GM19239 (cell line): ENCODE data around the gene PRSS57.

Experiments used
- DNase-seq: peaks from one replicate; pipeline ENCODE4 v3.0.0; 2011; ENCODE audit warnings: low spot score; ENCODE audit not compliant: insufficient read length
- FAIRE-seq: peaks from 2 replicates; lab custom pipeline; 2011; peaks lifted over from hg19 to GRCh38; lab: Jason Lieb, UNC

PRSS57 gene

DNA sequence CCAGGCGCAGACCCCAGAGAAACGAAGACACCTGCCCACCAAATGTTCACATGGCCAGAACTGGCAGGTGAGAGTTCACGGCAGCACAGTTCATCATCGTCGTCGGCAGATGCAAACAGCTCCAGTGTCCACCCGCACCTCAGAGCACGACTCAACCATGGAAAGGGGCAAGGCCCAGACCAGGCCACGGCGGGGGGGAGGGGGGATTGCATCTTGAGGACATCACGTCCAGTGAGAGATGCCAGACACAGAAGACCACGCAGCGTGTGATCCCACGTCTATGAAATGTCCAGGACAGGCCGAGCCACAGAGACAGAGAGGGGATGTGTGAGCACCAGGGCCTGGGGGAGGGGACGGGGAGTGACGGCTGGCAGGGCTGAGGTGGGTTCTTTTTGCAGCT, 39.6 kb downstream of the PRSS57 start:
- DNase-seq, result no peak
- FAIRE-seq, result no peak

DNA sequence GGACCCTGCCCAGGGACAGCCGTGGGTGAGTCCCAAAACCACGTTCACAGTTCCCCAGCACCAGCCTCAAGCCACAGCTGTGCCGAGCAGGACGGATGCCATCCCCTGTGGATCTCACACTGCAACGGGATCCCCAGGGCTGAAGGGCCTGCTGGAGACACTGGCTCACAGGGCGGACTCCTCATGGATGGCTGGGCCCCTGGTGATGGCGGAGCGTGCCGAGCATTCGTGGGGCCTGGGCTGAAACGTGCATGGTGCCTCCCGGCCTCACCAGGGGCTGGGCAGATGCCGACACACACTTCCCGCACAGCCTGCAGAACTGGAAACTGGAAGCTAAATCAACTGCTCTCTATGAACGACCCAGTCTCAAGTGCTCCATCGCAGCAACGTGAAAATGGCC, 41.8 kb downstream of the PRSS57 start:
- FAIRE-seq (no peak), DNase-seq (no peak)

GRCh38 chr19:652467-653389, 42.5 kb downstream of the PRSS57 start:
- DNase-seq (no peak), FAIRE-seq (no peak)

- FAIRE-seq (no peak), DNase-seq (no peak)
Measured at GRCh38 chr19:651991-652390, 43.3 kb downstream of the PRSS57 start.

DNA sequence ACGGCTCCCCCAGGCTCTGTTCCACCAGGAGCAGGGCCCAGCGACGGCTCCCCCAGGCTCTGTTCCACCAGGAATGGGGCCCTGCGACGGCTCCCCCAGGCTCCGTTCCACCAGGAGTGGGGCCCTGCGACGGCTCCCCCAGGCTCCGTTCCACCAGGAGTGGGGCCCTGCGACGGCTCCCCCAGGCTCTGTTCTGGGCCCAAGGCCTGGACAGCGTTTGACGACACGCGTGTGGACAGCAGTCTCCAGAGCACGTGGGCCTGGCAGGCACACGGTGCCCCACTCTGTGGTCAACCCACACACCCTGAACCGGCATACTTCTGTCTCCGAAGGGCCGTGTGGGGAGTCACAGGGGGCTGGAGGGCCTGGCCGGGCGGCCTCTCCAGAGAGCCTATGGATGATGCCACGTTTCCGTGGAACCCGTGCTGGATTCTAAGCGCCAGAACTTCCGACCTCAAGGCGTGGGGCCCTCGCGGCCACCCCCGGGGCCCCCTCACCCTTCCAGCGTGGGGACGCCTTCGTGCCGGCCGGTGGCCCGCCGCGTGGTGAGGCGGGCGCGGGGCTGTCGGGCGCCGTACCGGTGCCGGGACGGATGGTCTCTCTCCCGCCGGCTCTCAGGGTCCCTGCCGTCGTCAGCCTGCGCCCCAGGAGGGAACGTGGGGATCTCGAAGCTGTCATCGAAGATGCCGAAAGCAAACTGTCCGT, 44.0 kb downstream of the PRSS57 start:
- DNase-seq (no peak), FAIRE-seq (no peak)

DNA sequence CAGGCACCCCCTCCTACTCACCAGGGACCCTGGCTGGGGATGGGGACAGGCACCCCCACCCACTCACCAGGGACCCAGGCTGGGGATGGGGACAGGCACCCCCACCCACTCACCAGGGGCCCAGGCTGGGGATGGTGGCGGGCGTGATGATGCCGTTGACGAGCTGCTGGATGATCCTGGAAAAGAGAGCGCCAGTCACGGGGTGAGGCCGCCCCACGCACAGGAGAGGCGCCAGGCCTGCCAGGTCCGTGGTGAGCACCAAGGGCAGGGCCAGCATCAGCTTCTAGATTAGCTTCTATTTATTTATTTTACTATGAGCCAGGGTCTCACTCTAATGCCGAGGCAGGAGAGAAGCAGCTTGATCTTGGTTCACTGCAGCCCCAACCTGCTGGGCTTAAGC, 45.1 kb downstream of the PRSS57 start:
- FAIRE-seq (no peak), DNase-seq (no peak)

DNA sequence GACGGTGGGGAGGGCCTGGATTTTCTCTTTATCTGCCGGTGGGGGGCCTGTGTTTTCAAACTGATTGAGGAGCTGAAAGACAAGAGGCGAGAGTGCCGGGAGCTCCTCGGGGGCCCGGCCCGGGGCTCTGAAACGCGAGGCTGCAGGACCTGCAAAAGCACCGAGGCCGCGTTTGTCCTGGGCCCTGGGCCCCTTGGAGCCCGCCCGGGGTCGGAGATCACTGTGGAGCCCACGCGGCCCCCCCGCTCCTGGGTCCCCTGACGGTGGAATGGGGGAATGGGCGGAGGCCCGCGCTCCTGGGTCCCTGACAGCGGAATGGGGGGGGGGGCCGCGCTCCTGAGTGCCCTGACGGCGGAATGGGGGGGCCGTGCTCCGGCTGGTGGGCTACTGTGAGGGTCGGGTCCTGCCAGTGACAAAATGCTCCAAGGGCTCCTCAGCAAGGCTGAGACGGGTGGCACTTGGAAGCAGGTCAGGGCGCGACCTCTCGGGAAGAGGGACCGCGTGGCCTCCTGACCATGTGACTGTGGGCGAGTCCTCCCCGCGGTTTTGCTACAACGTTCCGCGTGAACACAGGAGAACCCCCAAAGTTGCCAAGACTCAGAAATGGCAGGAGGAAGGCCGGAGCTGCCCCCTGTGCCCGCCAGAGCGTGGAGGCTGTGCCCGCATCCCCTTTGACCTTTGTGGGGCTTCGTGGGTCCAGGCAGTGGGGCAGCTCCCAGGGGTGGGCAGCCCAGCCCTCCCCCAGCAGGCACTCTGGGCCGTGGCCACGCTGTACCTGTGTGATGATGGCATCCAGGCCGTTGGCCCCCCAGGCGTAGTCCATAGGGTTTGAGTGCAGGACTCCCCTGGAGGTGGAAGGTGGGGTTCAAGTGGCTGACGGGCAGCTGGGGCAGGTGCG, 46.1 kb downstream of the PRSS57 start:
- FAIRE-seq, result no peak

GRCh38 chr19:648305-648704, 46.9 kb downstream of the PRSS57 start:
- FAIRE-seq, result no peak
- no peak for DNase-seq

More for the DNA sequence above, 46.1 kb downstream of the PRSS57 start:
- no peak for DNase-seq

DNA sequence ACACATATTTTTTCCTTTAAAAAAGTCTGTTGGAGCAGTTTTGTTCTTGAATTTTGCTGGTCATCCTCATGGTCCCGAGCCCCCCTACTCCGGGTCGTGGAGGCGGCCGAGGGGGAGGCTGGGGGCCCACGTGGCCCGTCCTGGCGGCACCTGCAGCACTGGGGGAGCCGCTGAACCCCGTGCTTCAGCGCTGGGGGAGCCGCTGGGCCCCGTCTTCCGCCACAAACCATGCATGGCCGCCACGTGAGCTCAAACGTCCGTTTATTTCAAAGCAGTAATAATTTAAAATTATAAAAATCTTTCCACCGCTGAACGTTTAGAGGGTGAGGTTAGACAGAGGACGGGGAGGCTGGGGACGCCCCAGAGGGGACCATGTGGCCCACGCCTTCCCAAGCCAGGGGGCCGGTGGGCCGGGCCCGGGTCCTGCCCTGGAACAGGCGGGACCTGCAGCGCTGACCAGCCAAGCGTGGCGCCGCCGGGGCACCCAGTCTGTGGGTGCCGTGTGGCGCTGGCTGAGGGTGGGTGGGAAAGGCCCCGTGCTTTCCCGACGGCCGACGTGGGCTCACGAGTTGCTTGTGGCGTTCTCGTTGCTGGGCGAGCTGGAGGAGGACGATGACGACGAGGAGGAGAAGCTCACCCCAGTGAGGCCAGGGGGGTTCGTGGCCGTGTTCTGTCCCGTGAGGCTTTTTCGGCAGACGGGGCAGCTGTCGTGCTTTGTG, 47.5 kb downstream of the PRSS57 start:
- no peak for DNase-seq
- FAIRE-seq, result no peak

DNA sequence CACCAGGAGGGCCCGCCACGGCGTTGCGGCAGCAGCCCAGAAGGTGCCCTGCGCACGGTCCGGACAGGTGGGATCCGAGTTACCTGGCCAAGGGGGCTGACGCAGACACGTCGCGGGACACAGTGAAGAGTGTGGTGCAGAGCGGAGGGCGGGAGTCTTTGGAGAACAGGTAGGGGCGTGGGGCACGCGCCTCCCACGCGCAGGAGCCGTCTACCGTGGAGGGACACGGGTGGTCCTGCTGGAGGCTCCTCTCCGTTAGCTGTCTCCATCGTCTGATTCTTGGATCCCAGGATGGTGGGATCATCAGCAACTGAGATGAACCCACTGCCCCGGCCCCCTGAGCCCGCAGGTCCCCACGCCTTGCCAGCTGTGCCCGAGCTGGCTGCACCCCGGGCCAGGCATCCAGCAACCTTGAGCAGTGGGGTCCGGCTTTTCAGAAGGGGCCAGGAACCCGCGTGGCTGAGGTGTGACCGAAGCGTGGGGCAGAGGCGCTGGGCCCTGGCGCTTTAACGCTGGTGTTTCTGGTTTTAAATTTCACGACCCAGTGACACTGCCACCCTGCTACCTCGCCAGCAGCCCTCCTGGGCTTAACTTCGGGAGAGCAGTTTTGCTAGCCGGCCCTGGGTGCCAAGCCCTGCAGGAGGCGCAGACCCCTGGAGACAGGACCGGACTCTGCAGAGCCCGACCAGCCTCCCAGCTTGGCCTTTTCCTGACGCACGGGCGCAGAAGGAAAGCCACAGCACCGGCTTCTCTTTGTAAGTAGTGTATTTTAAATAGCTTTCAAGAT, 48.3 kb downstream of the PRSS57 start:
- FAIRE-seq (no peak), DNase-seq (no peak)

- DNase-seq (no peak), FAIRE-seq (no peak)
Measured at GRCh38 chr19:645912-646778, 49.1 kb downstream of the PRSS57 start.

GRCh38 chr19:644789-645188, 50.5 kb downstream of the PRSS57 start:
- FAIRE-seq, result no peak
- no peak for DNase-seq

DNA sequence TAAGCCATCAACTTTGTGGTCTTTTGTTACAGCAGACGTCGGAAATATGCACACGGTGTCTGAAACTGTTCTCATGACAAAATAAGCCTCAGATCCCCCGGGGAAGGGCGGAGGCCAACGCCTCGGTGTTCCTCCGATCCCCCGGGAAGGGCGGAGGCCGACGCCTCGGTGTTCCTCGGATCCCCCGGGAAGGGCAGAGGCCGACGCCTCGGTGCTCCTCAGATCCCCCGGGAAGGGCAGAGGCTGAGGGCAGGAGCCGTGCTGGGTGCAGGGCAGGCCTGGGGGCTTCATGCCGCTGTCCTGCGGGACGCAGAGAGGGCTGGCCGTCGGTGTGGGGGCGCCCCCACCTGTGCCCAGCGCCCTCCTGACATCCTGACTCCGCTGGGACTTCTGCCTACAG, 50.9 kb downstream of the PRSS57 start:
- FAIRE-seq (no peak), DNase-seq (no peak)

- FAIRE-seq, result no peak
- DNase-seq, result no peak
Measured at GRCh38 chr19:643736-644135, 51.5 kb downstream of the PRSS57 start.

DNA sequence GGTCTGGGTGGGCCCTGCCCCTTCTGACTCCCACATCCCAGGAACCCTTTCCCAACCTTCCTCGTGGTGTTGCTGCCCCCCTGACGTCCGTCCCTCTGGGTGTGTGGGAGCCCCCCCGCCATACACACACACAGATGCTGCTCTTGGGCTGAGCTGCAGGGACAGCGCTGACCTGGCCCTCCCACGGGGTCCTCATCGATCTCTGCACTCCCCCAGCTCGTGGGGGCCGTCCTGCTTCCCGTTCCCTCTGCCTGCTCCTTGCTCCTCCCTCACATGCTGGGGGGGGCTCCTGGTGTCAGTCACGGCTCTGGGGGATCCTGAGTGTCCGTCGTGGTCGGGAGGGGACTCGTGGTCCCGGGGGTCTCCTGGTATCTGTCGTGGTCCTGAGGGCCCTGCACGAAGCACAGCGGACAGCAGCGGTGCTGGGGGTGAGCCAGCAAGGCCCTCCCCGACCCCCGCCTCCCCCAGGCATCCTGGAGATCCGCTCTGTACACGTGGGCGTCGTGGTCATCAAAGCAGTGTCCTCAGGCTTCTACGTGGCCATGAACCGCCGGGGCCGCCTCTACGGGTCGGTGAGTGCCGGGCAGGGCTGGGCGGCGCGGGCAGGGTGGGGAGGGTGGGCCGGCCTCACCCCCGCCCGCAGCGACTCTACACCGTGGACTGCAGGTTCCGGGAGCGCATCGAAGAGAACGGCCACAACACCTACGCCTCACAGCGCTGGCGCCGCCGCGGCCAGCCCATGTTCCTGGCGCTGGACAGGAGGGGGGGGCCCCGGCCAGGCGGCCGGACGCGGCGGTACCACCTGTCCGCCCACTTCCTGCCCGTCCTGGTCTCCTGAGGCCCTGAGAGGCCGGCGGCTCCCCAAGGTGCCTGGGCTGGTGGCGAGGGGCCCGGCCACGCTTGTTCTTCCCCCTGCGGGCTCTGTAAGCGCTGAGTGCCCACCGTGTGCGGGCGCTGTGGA, 52.2 kb downstream of the PRSS57 start:
- no peak for FAIRE-seq
- DNase-seq, result no peak

GRCh38 chr19:641702-642101, 53.5 kb downstream of the PRSS57 start:
- FAIRE-seq, result no peak
- no peak for DNase-seq

DNA sequence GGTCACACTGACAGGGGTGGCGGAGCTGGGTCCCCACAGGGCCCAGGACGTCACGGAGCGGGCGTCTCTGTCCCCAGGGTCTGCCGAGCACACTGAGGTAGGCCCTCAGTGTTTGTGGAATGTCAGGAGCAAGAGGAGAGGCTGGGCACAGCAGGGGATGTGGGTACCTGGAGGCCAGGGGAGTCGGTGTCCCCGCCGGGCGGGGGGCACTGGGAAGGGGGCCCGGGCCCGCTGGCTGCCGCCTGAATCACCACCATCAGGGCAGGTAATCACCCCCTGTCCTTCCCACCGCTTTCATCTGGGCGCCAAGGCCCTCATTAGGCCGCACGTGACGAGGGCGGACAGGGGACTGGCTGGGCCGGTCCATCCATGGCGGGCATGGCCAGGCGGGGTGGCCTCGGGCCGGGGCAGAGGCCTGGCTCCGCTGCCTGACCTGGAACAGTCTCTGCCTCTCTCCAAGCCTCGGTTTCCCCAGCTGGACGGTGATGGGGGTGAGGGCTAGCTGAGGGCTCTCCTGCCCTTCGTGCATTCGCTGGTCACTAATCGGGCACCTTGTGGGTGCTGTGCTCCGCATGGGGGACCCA, 54.6 kb downstream of the PRSS57 start:
- FAIRE-seq, result no peak
- no peak for DNase-seq
